SU-DHL-6 (cell line): Measurements from ENCODE around the gene PPP3CA.

Experiments
- H2AFZ ChIP-seq: fragments of 200-600 bp; sonication (generic); 2 replicates; pipeline ENCODE4 v1.6.1; 2014; ENCODE audit warnings: low read depth, mild to moderate bottlenecking, moderate library complexity, mixed read lengths, antibody characterized with exemption, low read length; ENCODE audit not compliant: severe bottlenecking
- H3F3A ChIP-seq: fragments of 200-600 bp; shearing (Covaris generic); 2 replicates; pipeline ENCODE4 v1.6.0; 2016; ENCODE audit warnings: antibody characterized with exemption, mild to moderate bottlenecking; ENCODE audit not compliant: insufficient read depth
- H3K27ac ChIP-seq: fragments of 200-600 bp; sonication (generic); 2 replicates; pipeline ENCODE4 v1.5.1; 2016; ENCODE audit warnings: low read depth, mild to moderate bottlenecking, low read length, moderate library complexity, mixed read lengths
- H3K27me3 ChIP-seq: fragments of 200-600 bp; sonication (generic), shearing (Covaris generic); 2 replicates; pipeline ENCODE4 v1.6.0; 2014; ENCODE audit warnings: mild to moderate bottlenecking, low read length
- H3K36me3 ChIP-seq: fragments of 200-600 bp; sonication (generic); 2 replicates; pipeline ENCODE4 v1.6.1; 2014; ENCODE audit warnings: mild to moderate bottlenecking, low read length, mixed read lengths
- H3K4me2 ChIP-seq: fragments of 300-600, 200-600 bp; shearing (Covaris generic), sonication (generic); 2 replicates; pipeline ENCODE4 v1.6.0; 2014; ENCODE audit warnings: low read length, low read depth, mild to moderate bottlenecking; ENCODE audit not compliant: poor library complexity, severe bottlenecking
- H3K4me3 ChIP-seq: fragments of 200-600 bp; sonication (generic); 2 replicates; pipeline ENCODE4 v1.5.1; 2014; ENCODE audit warnings: antibody characterized with exemption, low read length, mild to moderate bottlenecking, mixed read lengths; ENCODE audit not compliant: insufficient read depth, poor library complexity, severe bottlenecking
- H3K79me2 ChIP-seq: fragments of 200-600 bp; sonication (generic); 2 replicates; pipeline ENCODE4 v1.6.1; 2014; ENCODE audit warnings: mild to moderate bottlenecking, low read length, moderate library complexity; ENCODE audit not compliant: insufficient read depth
- H3K9ac ChIP-seq: fragments of 200-600 bp; sonication (generic); 2 replicates; pipeline ENCODE4 v1.7.0; 2014; ENCODE audit warnings: mild to moderate bottlenecking, low read length
- H3K9me2 ChIP-seq: fragments of 200-600 bp; sonication (generic); replicated peaks from 2 replicates; pipeline ENCODE4 v1.6.1; 2014; ENCODE audit warnings: low read length; ENCODE audit not compliant: insufficient read depth
- H3K9me3 ChIP-seq: fragments of 200-600 bp; sonication (generic); 2 replicates; pipeline ENCODE4 v1.6.1; 2014; ENCODE audit warnings: low read length, mixed read lengths; ENCODE audit not compliant: insufficient read depth
- H4K20me1 ChIP-seq: fragments of 200-600 bp; sonication (generic); 2 replicates; pipeline ENCODE4 v1.6.1; 2014; ENCODE audit warnings: low read depth, mild to moderate bottlenecking, antibody characterized with exemption, low read length, moderate library complexity, mixed read lengths
- EZH2phosphoT487 ChIP-seq: fragments of 200-600 bp; sonication (generic), shearing (Covaris generic); conservative IDR thresholded peaks from 2 replicates; pipeline ENCODE4 v1.6.1; 2018; ENCODE audit warnings: mild to moderate bottlenecking, antibody characterized with exemption, low read length, moderate library complexity, mixed read lengths
- TF ChIP-seq, protein P1 (sequence below): fragments of 200-600 bp; sonication (generic); IDR thresholded peaks from one replicate; pipeline ENCODE4 v1.5.1; 2017; ENCODE audit warnings: antibody characterized with exemption, mild to moderate bottlenecking, low read length, moderate library complexity; ENCODE audit not compliant: insufficient read depth, poor library complexity, severe bottlenecking

The PPP3CA gene

DNA sequence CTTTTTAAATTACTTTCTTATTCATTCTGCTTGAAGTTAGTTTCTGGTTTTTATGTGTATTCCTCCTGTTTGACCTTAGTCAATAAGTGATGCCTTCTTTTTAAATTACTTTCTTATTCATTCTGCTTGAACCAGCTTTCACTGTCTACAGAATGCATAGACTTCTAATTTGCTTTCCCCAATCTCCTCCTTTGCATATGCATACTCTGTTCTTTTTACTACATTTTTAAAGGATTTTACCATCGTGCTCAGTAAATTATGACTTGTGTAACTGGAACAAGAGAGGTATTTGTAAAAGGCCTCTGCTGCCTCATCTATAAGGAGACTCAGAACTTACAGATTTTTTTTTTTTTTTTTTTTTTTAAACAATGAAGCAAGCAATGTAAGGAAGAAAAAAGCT lies 228.7 kb downstream of the PPP3CA start:
- TF ChIP-seq, protein P1, sequence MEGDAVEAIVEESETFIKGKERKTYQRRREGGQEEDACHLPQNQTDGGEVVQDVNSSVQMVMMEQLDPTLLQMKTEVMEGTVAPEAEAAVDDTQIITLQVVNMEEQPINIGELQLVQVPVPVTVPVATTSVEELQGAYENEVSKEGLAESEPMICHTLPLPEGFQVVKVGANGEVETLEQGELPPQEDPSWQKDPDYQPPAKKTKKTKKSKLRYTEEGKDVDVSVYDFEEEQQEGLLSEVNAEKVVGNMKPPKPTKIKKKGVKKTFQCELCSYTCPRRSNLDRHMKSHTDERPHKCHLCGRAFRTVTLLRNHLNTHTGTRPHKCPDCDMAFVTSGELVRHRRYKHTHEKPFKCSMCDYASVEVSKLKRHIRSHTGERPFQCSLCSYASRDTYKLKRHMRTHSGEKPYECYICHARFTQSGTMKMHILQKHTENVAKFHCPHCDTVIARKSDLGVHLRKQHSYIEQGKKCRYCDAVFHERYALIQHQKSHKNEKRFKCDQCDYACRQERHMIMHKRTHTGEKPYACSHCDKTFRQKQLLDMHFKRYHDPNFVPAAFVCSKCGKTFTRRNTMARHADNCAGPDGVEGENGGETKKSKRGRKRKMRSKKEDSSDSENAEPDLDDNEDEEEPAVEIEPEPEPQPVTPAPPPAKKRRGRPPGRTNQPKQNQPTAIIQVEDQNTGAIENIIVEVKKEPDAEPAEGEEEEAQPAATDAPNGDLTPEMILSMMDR, result no peak
- TF ChIP-seq EZH2phosphoT487, result no peak
- H3K27me3 ChIP-seq, result no peaks in the 10 kb centered on the region
- H3K4me2 ChIP-seq, result no peak overlapping the region
- H3K36me3 ChIP-seq, result no peaks in the 10 kb centered on the region
- H3K27ac ChIP-seq, result no peak overlapping the region
- no peak overlapping the region for H3K9ac ChIP-seq
- H3K79me2 ChIP-seq, result no peaks in the 10 kb centered on the region
- H4K20me1 ChIP-seq, result no peaks in the 10 kb centered on the region
- H3F3A ChIP-seq, result no peaks in the 10 kb centered on the region
- no peak overlapping the region for H2AFZ ChIP-seq
- H3K4me3 ChIP-seq, result no peak overlapping the region
- H3K9me2 ChIP-seq, result no peaks in the 10 kb centered on the region
- no peaks in the 10 kb centered on the region for H3K9me3 ChIP-seq

DNA sequence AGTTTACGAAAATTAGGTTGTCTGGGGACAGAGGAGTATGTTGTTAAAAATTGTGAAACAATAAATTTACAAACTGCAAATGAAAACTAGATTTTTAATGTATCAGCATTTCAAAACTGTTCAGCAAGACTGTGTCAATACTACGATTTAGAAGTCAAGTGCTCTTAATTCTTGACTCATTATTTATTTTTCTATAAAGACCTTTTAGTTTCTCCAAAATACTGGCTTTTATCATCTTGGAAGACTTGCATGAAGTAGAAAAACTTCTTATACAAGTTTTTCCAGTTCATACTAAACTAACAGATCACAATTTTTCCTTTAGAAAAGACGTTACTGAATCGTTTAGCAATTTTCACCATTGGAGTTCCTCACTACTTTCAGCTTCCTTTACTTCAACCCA lies 231.4 kb downstream of the PPP3CA start:
- no peak overlapping the region for H3K4me2 ChIP-seq
- no peaks in the 10 kb centered on the region for H4K20me1 ChIP-seq
- no peak overlapping the region for H3K9ac ChIP-seq
- no peak for TF ChIP-seq EZH2phosphoT487
- TF ChIP-seq, protein P1, result no peak
- no peak overlapping the region for H2AFZ ChIP-seq
- no peaks in the 10 kb centered on the region for H3K79me2 ChIP-seq
- no peaks in the 10 kb centered on the region for H3K9me2 ChIP-seq
- H3K27ac ChIP-seq, result no peak overlapping the region
- H3F3A ChIP-seq, result no peaks in the 10 kb centered on the region
- H3K27me3 ChIP-seq, result no peaks in the 10 kb centered on the region
- no peaks in the 10 kb centered on the region for H3K9me3 ChIP-seq
- no peaks in the 10 kb centered on the region for H3K36me3 ChIP-seq
- H3K4me3 ChIP-seq, result no peak overlapping the region

DNA sequence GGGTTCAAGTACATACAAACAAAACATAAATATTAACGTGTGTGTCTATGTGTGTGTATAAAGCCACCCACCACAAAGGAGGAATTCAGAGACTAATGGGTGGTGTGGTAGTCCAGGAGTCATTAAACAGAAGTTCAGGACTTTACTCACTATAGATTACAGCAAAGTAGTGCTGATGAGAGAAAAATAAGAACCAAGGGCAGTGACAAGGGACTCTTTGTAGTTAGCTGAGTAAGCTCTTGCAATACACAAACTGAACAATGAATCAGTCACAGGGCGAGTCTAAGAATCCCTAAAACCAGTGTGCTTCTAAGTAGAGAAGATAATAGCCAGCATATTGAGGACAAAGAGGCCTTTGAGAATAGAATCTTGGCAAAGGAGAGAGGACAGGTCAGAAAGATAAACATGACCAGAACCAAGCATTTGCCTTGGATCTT lies 232.4 kb downstream of the PPP3CA start:
- H3F3A ChIP-seq, result no peaks in the 10 kb centered on the region
- TF ChIP-seq EZH2phosphoT487, result no peak
- TF ChIP-seq, protein P1, result no peak
- no peaks in the 10 kb centered on the region for H3K9me2 ChIP-seq
- no peak overlapping the region for H3K4me2 ChIP-seq
- no peaks in the 10 kb centered on the region for H3K79me2 ChIP-seq
- H3K36me3 ChIP-seq, result no peaks in the 10 kb centered on the region
- no peak overlapping the region for H3K9ac ChIP-seq
- no peak overlapping the region for H3K4me3 ChIP-seq
- no peaks in the 10 kb centered on the region for H4K20me1 ChIP-seq
- H3K27ac ChIP-seq, result no peak overlapping the region
- H3K9me3 ChIP-seq, result no peaks in the 10 kb centered on the region
- H2AFZ ChIP-seq, result no peak overlapping the region
- H3K27me3 ChIP-seq, result no peaks in the 10 kb centered on the region
